NCI-H1436 treated with DMSO at 0.1 percent for 48 hours (cell line): Measurements from ENCODE around the gene PRKAR2B.
A peak's percentile ranks its signal among the peaks of the same experiment; 100 is the strongest.
"Not testable (repeated sequence)": the region's sequence is repeated elsewhere in the genome, so short reads cannot be mapped to it uniquely, and the experiment has no call there.

ENCODE experiments used
- DNase-seq: peaks from one replicate; lab custom pipeline; 2025; lab: John Stamatoyannopoulos, UW

The PRKAR2B gene

GRCh38 chr7:107119376-107120105, 75.0 kb downstream of the PRKAR2B start:
- DNase-seq: no peak

GRCh38 chr7:107122486-107122911, 78.0 kb downstream of the PRKAR2B start:
- DNase-seq: no peak

GRCh38 chr7:107123392-107123791, 78.9 kb downstream of the PRKAR2B start:
- no peak for DNase-seq

- peak; percentile 66 for DNase-seq
Measured at GRCh38 chr7:107125475-107125874, 81.0 kb downstream of the PRKAR2B start.

GRCh38 chr7:107128217-107128616, 83.7 kb downstream of the PRKAR2B start:
- no peak for DNase-seq

GRCh38 chr7:107128748-107129147, 84.2 kb downstream of the PRKAR2B start:
- no peak for DNase-seq

GRCh38 chr7:107130487-107131220, 86.1 kb downstream of the PRKAR2B start:
- DNase-seq: no peak

- no peak for DNase-seq
Measured at GRCh38 chr7:107133396-107133795, 88.9 kb downstream of the PRKAR2B start.

GRCh38 chr7:107138696-107139420, 94.4 kb downstream of the PRKAR2B start:
- no peak for DNase-seq

GRCh38 chr7:107143875-107144274, 99.4 kb downstream of the PRKAR2B start:
- not testable (repeated sequence) for DNase-seq

- DNase-seq: no peak
Measured at GRCh38 chr7:107145067-107145838, 100.7 kb downstream of the PRKAR2B start.

- DNase-seq: no peak
Measured at GRCh38 chr7:107147464-107148393, 103.2 kb downstream of the PRKAR2B start.

- DNase-seq: no peak
Measured at GRCh38 chr7:107148721-107149120, 104.2 kb downstream of the PRKAR2B start.

- no peak for DNase-seq
Measured at GRCh38 chr7:107149863-107150262, 105.4 kb downstream of the PRKAR2B start.

- no peak for DNase-seq
Measured at GRCh38 chr7:107150375-107151073, 106.0 kb downstream of the PRKAR2B start.

GRCh38 chr7:107151538-107151937, 107.0 kb downstream of the PRKAR2B start:
- DNase-seq: no peak

- DNase-seq: no peak
Measured at GRCh38 chr7:107152011-107152410, 107.5 kb downstream of the PRKAR2B start.

- DNase-seq: no peak
Measured at GRCh38 chr7:107154826-107155225, 110.3 kb downstream of the PRKAR2B start.

GRCh38 chr7:107155726-107156125, 111.2 kb downstream of the PRKAR2B start:
- not testable (repeated sequence) for DNase-seq

GRCh38 chr7:107157091-107157490, 112.6 kb downstream of the PRKAR2B start:
- DNase-seq: no peak
